Erythroblast (primary cell): Measurements from ENCODE around the gene TRAPPC5.

ENCODE experiments used
- GATA1 ChIP-seq: IDR thresholded peaks from 2 replicates; pipeline ENCODE4 v1.6.1; 2011; ENCODE audit warnings: low read depth, mild to moderate bottlenecking, control low read depth, low read length, moderate library complexity
- POLR2A ChIP-seq: IDR thresholded peaks from 2 replicates; pipeline ENCODE4 v1.6.1; 2011; ENCODE audit warnings: mild to moderate bottlenecking, low read length

DNA sequence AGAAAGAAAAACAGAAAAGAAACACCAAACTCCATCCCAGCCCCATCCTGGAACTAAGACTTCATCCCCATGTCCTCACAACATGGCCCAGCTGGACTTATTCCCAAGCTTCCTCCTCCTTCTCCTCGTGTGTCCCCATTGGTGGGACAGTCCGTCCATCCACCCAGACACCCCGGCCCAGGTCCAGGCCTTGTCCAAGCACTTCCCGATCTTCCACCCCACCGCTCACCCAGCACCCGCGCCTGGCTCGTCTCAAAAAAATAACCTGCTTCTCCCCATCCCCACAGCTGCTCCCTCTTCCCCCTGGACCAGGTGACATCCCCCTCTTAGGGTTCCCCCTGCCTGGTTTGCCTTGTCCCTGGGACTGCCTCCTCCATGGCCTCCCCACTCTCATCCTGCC, 22.7 kb downstream of the TRAPPC5 start:
- TF ChIP-seq POLR2A (no peak), GATA1 (no peak)
